ENCODE measurements around the gene BLCAP. TPM values are rescaled to one million over a fixed set of nuclear protein-coding genes. Genes with fewer than 3 reads are reported as not detected.

Gene BLCAP
- total and polyA plus RNA-seq, 2 of the 4 experiments (the other 2 are of a cell fraction): 17.7 to 67.3 TPM

DNA sequence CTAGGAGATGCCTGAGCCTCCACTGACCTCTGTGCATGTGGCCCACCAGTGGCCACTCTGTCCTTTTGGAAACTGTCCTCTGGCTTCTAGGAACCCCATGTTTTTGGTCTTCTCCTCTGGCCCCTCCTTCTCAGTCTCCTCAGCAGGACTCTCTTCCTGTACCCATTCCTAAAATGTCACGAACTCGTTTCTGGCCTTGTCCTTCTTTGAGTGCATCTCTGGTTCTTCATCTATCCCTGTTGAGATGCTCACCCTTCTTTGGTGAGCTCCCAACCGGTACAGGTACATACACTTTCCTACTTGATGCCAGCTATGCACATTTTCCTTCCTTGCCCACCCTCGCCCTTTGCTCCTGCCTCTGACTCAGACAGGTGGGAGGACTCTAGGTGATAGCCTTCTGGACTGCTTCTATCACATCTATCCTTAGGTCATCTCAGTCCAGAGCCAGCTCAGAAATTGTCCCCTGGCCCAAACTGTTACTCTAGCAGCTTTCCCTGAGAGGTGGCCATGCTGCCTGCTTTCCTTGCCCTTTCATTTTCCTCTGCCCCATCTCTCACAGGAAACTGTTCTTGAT, 21.4 kb downstream of the BLCAP start:
- POLR2A ChIA-PET (ENCODE audit: unreplicated experiment): no interaction called here

More for the DNA sequence above, 21.4 kb downstream of the BLCAP start:
- Histone ChIP-seq H4K8ac (ENCODE audit: low read depth in 2 of 2, low read length in 2 of 2) (no peak overlapping the region), H2AK5ac (ENCODE audit: low read depth, low read length) (no peak overlapping the region), H2BK20ac (ENCODE audit: low read depth, low read length) (no peak overlapping the region), H4K5ac (ENCODE audit: low read depth, low read length) (no peak overlapping the region), H3K9me3 (ENCODE audit: control insufficient read depth, insufficient read depth, low read length) (no peaks in the 10 kb centered on the region), H3K4ac (ENCODE audit: low read depth, low read length) (no peak overlapping the region), H3K4me1 (ENCODE audit: control insufficient read depth, insufficient read depth, low read length) (peaks cover 2% of the 10 kb centered on the region; the same call in 1 of the 2 replicates), H4K20me1 (ENCODE audit: insufficient read depth, low read length) (peaks cover 27% of the 10 kb centered on the region; the same call in 1 of the 2 replicates), H2BK120ac (ENCODE audit: low read depth, low read length) (no peak overlapping the region), H3K56ac (ENCODE audit: extremely low read depth, insufficient read depth, low read length) (no peak overlapping the region), H3K18ac (ENCODE audit: low read depth, low read length) (no peak overlapping the region), H2BK15ac (ENCODE audit: low read depth, low read length) (no peak overlapping the region), H3K9ac (ENCODE audit: low read depth, low read length) (no peak overlapping the region), H3K9me1 (ENCODE audit: insufficient read depth, low read length) (peaks cover 35% of the 10 kb centered on the region), H3K23ac (ENCODE audit: low read depth, low read length) (no peak overlapping the region), H4K91ac (ENCODE audit: insufficient read depth, low read depth, low read length) (no peak overlapping the region), H3K4me3 (ENCODE audit: insufficient read depth, low read depth, low read length) (no peak overlapping the region), H3K27ac (ENCODE audit: insufficient read depth, low read length) (no peak overlapping the region), H3K27me3 (ENCODE audit: control insufficient read depth, insufficient read depth, low read length) (no peaks in the 10 kb centered on the region), H2AFZ (replicated peaks; ENCODE audit: low read length, poor library complexity) (no peak overlapping the region), H2AK9ac (replicated peaks; ENCODE audit: low read depth, low read length, poor library complexity) (no peak overlapping the region), H3K79me1 (ENCODE audit: low read depth in 1 of 2, low read length in 2 of 2) (peaks cover 16 to 48% of the 10 kb centered on the region in 2 experiments), H2BK5ac (ENCODE audit: low read depth, low read length, poor library complexity, severe bottlenecking) (no peak overlapping the region), H3K4me2 (ENCODE audit: low read depth, low read length) (no peak overlapping the region), H3K14ac (replicated peaks; ENCODE audit: low read depth, low read length) (no peak overlapping the region), H3K36me3 (ENCODE audit: control insufficient read depth, insufficient read depth, low read length) (peaks cover 12% of the 10 kb centered on the region)
- ATAC-seq (ENCODE audit: low read depth) (no peak), DNase-seq (no peak)
- TF ChIP-seq, protein P1, sequence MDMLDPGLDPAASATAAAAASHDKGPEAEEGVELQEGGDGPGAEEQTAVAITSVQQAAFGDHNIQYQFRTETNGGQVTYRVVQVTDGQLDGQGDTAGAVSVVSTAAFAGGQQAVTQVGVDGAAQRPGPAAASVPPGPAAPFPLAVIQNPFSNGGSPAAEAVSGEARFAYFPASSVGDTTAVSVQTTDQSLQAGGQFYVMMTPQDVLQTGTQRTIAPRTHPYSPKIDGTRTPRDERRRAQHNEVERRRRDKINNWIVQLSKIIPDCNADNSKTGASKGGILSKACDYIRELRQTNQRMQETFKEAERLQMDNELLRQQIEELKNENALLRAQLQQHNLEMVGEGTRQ (IDR thresholded peaks at IDR 0.05; ENCODE audit: low read depth, low read length): no peak
- no peak for TF ChIP-seq CEBPB (IDR thresholded peaks at IDR 0.05; ENCODE audit: low read depth, low read length)
- TF ChIP-seq MAZ (IDR thresholded peaks at IDR 0.05; ENCODE audit: borderline replicate concordance, low read depth, low read length): no peak
- no peak for TF ChIP-seq NFE2L2 (IDR thresholded peaks at IDR 0.05; ENCODE audit: low read depth, low read length)
- no peak for TF ChIP-seq BHLHE40 (IDR thresholded peaks at IDR 0.05; ENCODE audit: low read depth, low read length)
- TF ChIP-seq, protein P2, sequence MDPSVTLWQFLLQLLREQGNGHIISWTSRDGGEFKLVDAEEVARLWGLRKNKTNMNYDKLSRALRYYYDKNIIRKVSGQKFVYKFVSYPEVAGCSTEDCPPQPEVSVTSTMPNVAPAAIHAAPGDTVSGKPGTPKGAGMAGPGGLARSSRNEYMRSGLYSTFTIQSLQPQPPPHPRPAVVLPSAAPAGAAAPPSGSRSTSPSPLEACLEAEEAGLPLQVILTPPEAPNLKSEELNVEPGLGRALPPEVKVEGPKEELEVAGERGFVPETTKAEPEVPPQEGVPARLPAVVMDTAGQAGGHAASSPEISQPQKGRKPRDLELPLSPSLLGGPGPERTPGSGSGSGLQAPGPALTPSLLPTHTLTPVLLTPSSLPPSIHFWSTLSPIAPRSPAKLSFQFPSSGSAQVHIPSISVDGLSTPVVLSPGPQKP (IDR thresholded peaks at IDR 0.05; ENCODE audit: borderline replicate concordance, low read depth, low read length): no peak
- TF ChIP-seq RCOR1 (IDR thresholded peaks at IDR 0.05; ENCODE audit: insufficient replicate concordance, low read length): no peak
- no peak for TF ChIP-seq RFX5 (IDR thresholded peaks at IDR 0.05; ENCODE audit: low read depth, low read length)
- no peak for TF ChIP-seq MXI1 (IDR thresholded peaks at IDR 0.05; ENCODE audit: borderline replicate concordance, low read depth, low read length)
- intact Hi-C loops (cut with micrococcal nuclease) (no loop called here), in situ Hi-C loops (cut with MboI; ENCODE audit: low sequenced_read_pairs) (no loop called here), dilution Hi-C loops (cut with HindIII; ENCODE audit: low sequenced_read_pairs, unreplicated experiment) (no loop called here)
- WGBS, 2 experiments (ENCODE audit: extremely low coverage in 2 of 2, insufficient read length in 1 of 2): 90% methylated on average over 2 of the region's 4 CpGs; no CpG with 5 or more reads in 1 of the 2 experiments
- CTCF ChIA-PET: interaction anchor here (0.6 kb wide), 1 partner anchor 43 kb away, joined by 3 read pairs; no protein-coding TSS in a partner anchor
- BruUV-seq (replicated peaks): no TSS peak
